Suprapubic skin (tissue), 4 donors: Measurements from ENCODE around the gene SUPT7L.

ENCODE experiments used
- CTCF ChIP-seq, 2 donors: fragments of 200-600 bp in 1 of 2; fragments of 450-650 bp in 1 of 2; sonication (generic) in 1 of 2; IDR thresholded peaks; one replicate each; pipeline ENCODE4 v1.5.1; 2016 to 2019; ENCODE audit warnings: antibody characterized with exemption in 2 of 2, mild to moderate bottlenecking in 1 of 2, moderate library complexity in 1 of 2
- EP300 ChIP-seq: sonication (generic); formaldehyde crosslinking; IDR thresholded peaks from one replicate; pipeline ENCODE4 v1.6.1; 2017; ENCODE audit warnings: antibody characterized with exemption
- POLR2AphosphoS5 ChIP-seq, 3 donors: sonication (generic); formaldehyde crosslinking; IDR thresholded peaks; one replicate each; pipeline ENCODE4 v1.6.1; 2017; ENCODE audit warnings: antibody characterized with exemption in 3 of 3

GRCh38 chr2:27664154-27664574 is 750 bp upstream of the SUPT7L start:
- TF ChIP-seq CTCF (IDR thresholded peaks at IDR 0.05) (no peak), EP300 (no peak), POLR2AphosphoS5 (IDR thresholded peaks at IDR 0.05) (no peak)
